Measurements from ENCODE around the gene CADM3. TPM values are rescaled to one million over a fixed set of nuclear protein-coding genes. Genes with fewer than 3 reads are reported as not detected.

The CADM3 gene
- total RNA-seq, 2 donors from 2014 or later: 7.2 to 8.7 TPM

DNA sequence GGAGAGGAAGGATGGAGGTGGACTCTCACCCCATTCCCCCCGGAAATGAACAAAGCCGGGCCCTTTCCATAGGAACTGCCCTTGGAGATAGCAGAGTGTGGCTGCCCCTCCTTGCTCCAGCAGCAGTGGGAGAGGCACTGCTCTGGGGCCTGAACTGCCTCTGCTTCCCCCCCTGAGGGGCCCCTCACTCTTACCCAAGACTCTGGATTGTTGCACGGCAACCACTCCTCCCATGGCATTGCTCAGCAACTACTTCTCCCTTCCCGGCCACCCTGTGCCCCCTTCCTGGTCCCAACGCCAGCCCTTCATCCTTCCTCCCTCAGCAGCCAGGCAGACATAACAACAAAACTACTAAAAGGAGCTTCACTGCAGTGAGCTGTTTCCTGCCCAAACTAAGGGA lies 30.2 kb downstream of the CADM3 start:
- no peak for DNase-seq (ENCODE audit: low spot score)

DNA sequence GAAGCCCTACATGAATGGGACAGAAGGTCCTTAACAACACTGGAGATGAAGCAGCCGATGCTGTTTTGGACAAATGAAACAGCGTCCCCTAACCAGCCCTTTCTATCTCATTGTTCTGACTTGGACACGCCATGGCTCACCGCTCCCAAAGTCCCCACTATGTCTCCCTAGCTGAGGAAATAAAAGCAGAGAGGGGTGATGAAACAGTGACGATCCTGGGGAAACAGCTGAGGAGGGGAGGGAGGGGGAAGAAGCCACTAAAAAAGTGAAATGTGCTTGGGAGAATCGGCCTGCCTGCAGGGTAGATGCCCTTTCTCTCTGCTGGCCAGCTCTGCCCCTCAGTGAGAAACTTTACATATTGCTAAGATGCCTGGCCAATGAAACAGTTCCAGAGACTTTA lies 32.2 kb downstream of the CADM3 start:
- Histone ChIP-seq H3K36me3 (no peaks in the 10 kb centered on the region), H3K4me1 (ENCODE audit: control insufficient read depth in 1 of 2, low read depth in 2 of 2) (no peaks in the 10 kb centered on the region), H3K27me3 (replicated peaks; ENCODE audit: insufficient read depth) (peaks cover 6% of the 10 kb centered on the region), H3K9me3 (no peaks in the 10 kb centered on the region), H3K4me3 (no peak overlapping the region), H3K27ac (no peak overlapping the region)
- DNase-seq (ENCODE audit: low spot score) (no peak), ATAC-seq (ENCODE audit: insufficient number of reproducible peaks, low FRiP score, low read depth) (no peak)
- TF ChIP-seq, protein P1, sequence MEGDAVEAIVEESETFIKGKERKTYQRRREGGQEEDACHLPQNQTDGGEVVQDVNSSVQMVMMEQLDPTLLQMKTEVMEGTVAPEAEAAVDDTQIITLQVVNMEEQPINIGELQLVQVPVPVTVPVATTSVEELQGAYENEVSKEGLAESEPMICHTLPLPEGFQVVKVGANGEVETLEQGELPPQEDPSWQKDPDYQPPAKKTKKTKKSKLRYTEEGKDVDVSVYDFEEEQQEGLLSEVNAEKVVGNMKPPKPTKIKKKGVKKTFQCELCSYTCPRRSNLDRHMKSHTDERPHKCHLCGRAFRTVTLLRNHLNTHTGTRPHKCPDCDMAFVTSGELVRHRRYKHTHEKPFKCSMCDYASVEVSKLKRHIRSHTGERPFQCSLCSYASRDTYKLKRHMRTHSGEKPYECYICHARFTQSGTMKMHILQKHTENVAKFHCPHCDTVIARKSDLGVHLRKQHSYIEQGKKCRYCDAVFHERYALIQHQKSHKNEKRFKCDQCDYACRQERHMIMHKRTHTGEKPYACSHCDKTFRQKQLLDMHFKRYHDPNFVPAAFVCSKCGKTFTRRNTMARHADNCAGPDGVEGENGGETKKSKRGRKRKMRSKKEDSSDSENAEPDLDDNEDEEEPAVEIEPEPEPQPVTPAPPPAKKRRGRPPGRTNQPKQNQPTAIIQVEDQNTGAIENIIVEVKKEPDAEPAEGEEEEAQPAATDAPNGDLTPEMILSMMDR (IDR thresholded peaks at IDR 0.05): no peak

More for the DNA sequence above, 30.2 kb downstream of the CADM3 start:
- H3K9me3 ChIP-seq: no peaks in the 10 kb centered on the region
- no peak overlapping the region for H3K4me3 ChIP-seq
- H3K4me1 ChIP-seq (ENCODE audit: control insufficient read depth in 1 of 2, low read depth in 2 of 2): no peaks in the 10 kb centered on the region
- H3K27me3 ChIP-seq (replicated peaks; ENCODE audit: insufficient read depth): no peaks in the 10 kb centered on the region
- no peak overlapping the region for H3K27ac ChIP-seq
- TF ChIP-seq, protein P1 (IDR thresholded peaks at IDR 0.05): no peak
- ATAC-seq (ENCODE audit: insufficient number of reproducible peaks, low FRiP score, low read depth): no peak
- H3K36me3 ChIP-seq: no peaks in the 10 kb centered on the region

DNA sequence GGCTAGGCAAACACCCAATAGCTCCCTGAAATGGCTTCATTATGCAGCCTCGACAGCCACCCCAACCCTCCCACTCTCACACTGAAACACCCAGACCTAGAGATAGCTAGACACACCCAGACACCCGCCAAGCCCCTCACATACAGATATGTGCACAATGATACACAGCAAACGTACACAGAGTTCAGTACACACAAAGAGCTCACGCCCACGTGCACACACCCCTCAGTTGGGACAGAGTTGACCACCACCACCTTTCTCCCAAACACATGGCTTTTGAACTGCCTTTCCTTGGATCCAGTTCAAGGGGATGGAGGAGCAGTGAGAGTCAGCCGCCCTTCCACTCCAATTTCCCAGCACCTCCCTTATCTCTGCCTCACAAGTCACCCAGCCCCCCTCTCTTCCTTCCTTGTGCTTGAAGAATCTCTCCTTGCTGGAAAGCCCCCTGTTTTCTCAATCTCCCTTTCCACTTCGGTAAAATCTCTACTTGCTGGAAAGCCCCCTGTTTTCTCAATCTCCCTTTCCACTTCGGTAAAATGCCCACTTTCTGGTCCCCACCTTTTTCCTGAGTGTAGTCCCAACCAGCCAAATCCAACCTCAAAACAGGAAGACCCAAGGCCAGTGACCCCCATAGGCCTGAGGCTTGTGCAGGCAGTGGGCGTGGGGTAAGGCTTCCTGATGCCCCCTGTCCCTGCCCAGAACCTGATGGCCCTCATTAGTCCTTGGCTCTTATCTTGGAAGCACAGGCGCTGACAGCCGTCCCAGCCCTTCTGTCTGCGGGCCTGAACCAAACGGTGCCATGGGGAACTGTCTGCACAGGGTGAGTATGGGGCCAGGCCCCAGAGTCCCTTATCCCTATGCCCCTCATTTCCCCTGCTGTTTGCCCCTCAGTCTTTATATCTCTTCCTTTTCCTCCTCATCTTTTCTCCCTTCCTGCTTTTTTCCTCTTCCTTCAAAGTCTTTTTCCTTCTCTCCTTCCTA lies 33.0 kb downstream of the CADM3 start, which contains the start of gene ACKR1:
ACKR1 (plus strand) TSS at position 715 of the 981 bp plus-strand sequence; CDS start at position 800, 85 bp downstream.
- no peaks in the 10 kb centered on the region for H3K4me1 ChIP-seq (ENCODE audit: control insufficient read depth in 1 of 2, low read depth in 2 of 2)
- no peak within 1 kb of the TSS for H3K4me3 ChIP-seq
- ATAC-seq (ENCODE audit: insufficient number of reproducible peaks, low FRiP score, low read depth) (no peak), DNase-seq (ENCODE audit: low spot score) (no peak)
- H3K9me3 ChIP-seq: no peaks in the 10 kb centered on the region
- TF ChIP-seq, protein P1 (IDR thresholded peaks at IDR 0.05): no peak
- no peak within 1 kb of the TSS for H3K27ac ChIP-seq
- H3K27me3 ChIP-seq (replicated peaks; ENCODE audit: insufficient read depth): peaks cover 6% of the 10 kb centered on the region
- no peaks in the 10 kb centered on the region for H3K36me3 ChIP-seq

DNA sequence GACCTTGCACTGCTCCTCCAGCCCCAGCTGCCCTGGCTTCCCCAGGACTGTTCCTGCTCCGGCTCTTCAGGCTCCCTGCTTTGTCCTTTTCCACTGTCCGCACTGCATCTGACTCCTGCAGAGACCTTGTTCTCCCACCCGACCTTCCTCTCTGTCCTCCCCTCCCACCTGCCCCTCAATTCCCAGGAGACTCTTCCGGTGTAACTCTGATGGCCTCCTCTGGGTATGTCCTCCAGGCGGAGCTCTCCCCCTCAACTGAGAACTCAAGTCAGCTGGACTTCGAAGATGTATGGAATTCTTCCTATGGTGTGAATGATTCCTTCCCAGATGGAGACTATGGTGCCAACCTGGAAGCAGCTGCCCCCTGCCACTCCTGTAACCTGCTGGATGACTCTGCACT lies 33.8 kb downstream of the CADM3 start:
- DNase-seq (ENCODE audit: low spot score) (no peak), ATAC-seq (ENCODE audit: insufficient number of reproducible peaks, low FRiP score, low read depth) (no peak)
- Histone ChIP-seq H3K4me3 (no peak overlapping the region), H3K9me3 (no peaks in the 10 kb centered on the region), H3K36me3 (no peaks in the 10 kb centered on the region), H3K27me3 (replicated peaks; ENCODE audit: insufficient read depth) (peaks cover 6% of the 10 kb centered on the region), H3K27ac (no peak overlapping the region), H3K4me1 (ENCODE audit: control insufficient read depth in 1 of 2, low read depth in 2 of 2) (no peaks in the 10 kb centered on the region)
- TF ChIP-seq, protein P1 (IDR thresholded peaks at IDR 0.05): no peak

DNA sequence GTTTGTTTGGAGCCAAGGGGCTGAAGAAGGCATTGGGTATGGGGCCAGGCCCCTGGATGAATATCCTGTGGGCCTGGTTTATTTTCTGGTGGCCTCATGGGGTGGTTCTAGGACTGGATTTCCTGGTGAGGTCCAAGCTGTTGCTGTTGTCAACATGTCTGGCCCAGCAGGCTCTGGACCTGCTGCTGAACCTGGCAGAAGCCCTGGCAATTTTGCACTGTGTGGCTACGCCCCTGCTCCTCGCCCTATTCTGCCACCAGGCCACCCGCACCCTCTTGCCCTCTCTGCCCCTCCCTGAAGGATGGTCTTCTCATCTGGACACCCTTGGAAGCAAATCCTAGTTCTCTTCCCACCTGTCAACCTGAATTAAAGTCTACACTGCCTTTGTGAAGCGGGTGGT lies 34.7 kb downstream of the CADM3 start:
- H3K36me3 ChIP-seq: no peaks in the 10 kb centered on the region
- H3K4me1 ChIP-seq (ENCODE audit: control insufficient read depth in 1 of 2, low read depth in 2 of 2): no peaks in the 10 kb centered on the region
- H3K27ac ChIP-seq: no peak overlapping the region
- no peak for ATAC-seq (ENCODE audit: insufficient number of reproducible peaks, low FRiP score, low read depth)
- no peak overlapping the region for H3K4me3 ChIP-seq
- DNase-seq (ENCODE audit: low spot score): no peak
- TF ChIP-seq, protein P1 (IDR thresholded peaks at IDR 0.05): no peak
- peaks cover 6% of the 10 kb centered on the region for H3K27me3 ChIP-seq (replicated peaks; ENCODE audit: insufficient read depth)
- no peaks in the 10 kb centered on the region for H3K9me3 ChIP-seq
